HEK293 (cell line): ENCODE results near the gene NUDCD2.

Experiments used
- CTCF ChIA-PET: fragments of 350-600 bp; formaldehyde crosslinking; extraction: SDS; loops from one replicate; lab custom pipeline; 2021; ENCODE audit warnings: antibody characterized with exemption; lab: Yijun Ruan, JAX
- POLR2A ChIA-PET: fragments of 300-600 bp; formaldehyde crosslinking; extraction: SDS; loops from one replicate; lab custom pipeline; 2020; ENCODE audit warnings: antibody characterized with exemption, inconsistent platforms; lab: Yijun Ruan, JAX
- H3K27ac ChIP-seq: fragments of 200-500 bp; sonication (Bioruptor generic); 2 replicates; pipeline ENCODE4 v1.5.1; 2014; ENCODE audit warnings: low read depth, low read length, control low read depth, inconsistent platforms; ENCODE audit errors: extremely low read depth
- H3K36me3 ChIP-seq, 2 experiments: fragments of 200-500 bp in 1 of 2; sonication (Bioruptor generic) in 1 of 2; 1 replicate in 1 of 2; 2 replicates in 1 of 2; pipeline ENCODE4 v1.5.1; 2014 to 2017; ENCODE audit warnings: inconsistent platforms in 2 of 2, low read length in 2 of 2; ENCODE audit not compliant: control insufficient read depth in 2 of 2, insufficient read depth in 1 of 2
- H3K4me1 ChIP-seq: fragments of 200-500 bp; sonication (Bioruptor generic); 2 replicates; pipeline ENCODE4 v1.5.1; 2014; ENCODE audit warnings: mild to moderate bottlenecking, low read length, inconsistent platforms; ENCODE audit not compliant: control insufficient read depth, insufficient read depth
- H3K4me3 ChIP-seq: 2 replicates; pipeline ENCODE4 v1.5.1; 2011; ENCODE audit warnings: low read depth, mild to moderate bottlenecking, control low read depth, low read length, moderate library complexity
- H3K9me3 ChIP-seq: fragments of 200-500 bp; sonication (Bioruptor generic); 2 replicates; pipeline ENCODE4 v1.5.1; 2014; ENCODE audit warnings: low read depth, low read length, inconsistent platforms; ENCODE audit not compliant: control insufficient read depth, insufficient read depth
- GLIS2 ChIP-seq: fragments of 450-650 bp; formaldehyde crosslinking; IDR thresholded peaks from 2 replicates; pipeline ENCODE4 v1.5.1; 2016; ENCODE audit warnings: missing biosample characterization, missing genetic modification characterization
- PATZ1 ChIP-seq: fragments of 450-650 bp; formaldehyde crosslinking; IDR thresholded peaks from 2 replicates; pipeline ENCODE4 v1.5.1; 2016; ENCODE audit warnings: missing biosample characterization, missing genetic modification characterization
- PRDM1 ChIP-seq: fragments of 450-650 bp; formaldehyde crosslinking; IDR thresholded peaks from 2 replicates; pipeline ENCODE4; 2016; ENCODE audit warnings: missing biosample characterization, missing genetic modification characterization
- SCRT1 ChIP-seq: fragments of 450-650 bp; formaldehyde crosslinking; IDR thresholded peaks from 2 replicates; pipeline ENCODE4 v1.5.1; 2016; ENCODE audit warnings: missing biosample characterization, missing genetic modification characterization, borderline replicate concordance
- SP7 ChIP-seq: fragments of 450-650 bp; formaldehyde crosslinking; IDR thresholded peaks from 2 replicates; pipeline ENCODE4 v1.5.1; 2016; ENCODE audit warnings: missing biosample characterization, missing genetic modification characterization
- TRIM28 ChIP-seq: IDR thresholded peaks from 2 replicates; pipeline ENCODE4 v1.6.1; 2011; ENCODE audit warnings: low read length, control low read depth, borderline replicate concordance
- YY1 ChIP-seq: fragments of 450-650 bp; formaldehyde crosslinking; IDR thresholded peaks from 2 replicates; pipeline ENCODE4 v1.5.1; 2018; ENCODE audit warnings: missing biosample characterization, missing genetic modification characterization
- ZBTB1 ChIP-seq: fragments of 450-650 bp; formaldehyde crosslinking; IDR thresholded peaks from 2 replicates; pipeline ENCODE4 v1.5.1; 2016; ENCODE audit warnings: missing biosample characterization, missing genetic modification characterization
- ZBTB49 ChIP-seq: fragments of 450-650 bp; formaldehyde crosslinking; IDR thresholded peaks from 2 replicates; pipeline ENCODE4 v1.5.1; 2016; ENCODE audit warnings: missing biosample characterization, missing genetic modification characterization, low read depth
- ZBTB8A ChIP-seq: fragments of 450-650 bp; formaldehyde crosslinking; IDR thresholded peaks from 2 replicates; pipeline ENCODE4 v1.5.1; 2016; ENCODE audit warnings: missing biosample characterization, missing genetic modification characterization
- ZFHX2 ChIP-seq: fragments of 450-650 bp; formaldehyde crosslinking; conservative IDR thresholded peaks from 2 replicates; pipeline ENCODE4 v1.5.1; 2016; ENCODE audit warnings: missing biosample characterization, missing genetic modification characterization
- ZFP41 ChIP-seq: fragments of 450-650 bp; formaldehyde crosslinking; IDR thresholded peaks from 2 replicates; pipeline ENCODE4 v1.5.1; 2016; ENCODE audit warnings: missing biosample characterization, missing genetic modification characterization, borderline replicate concordance
- ZFP69B ChIP-seq: fragments of 450-650 bp; formaldehyde crosslinking; IDR thresholded peaks from 2 replicates; pipeline ENCODE4 v1.5.1; 2016; ENCODE audit warnings: missing biosample characterization, missing genetic modification characterization
- ZNF146 ChIP-seq: fragments of 450-650 bp; formaldehyde crosslinking; IDR thresholded peaks from 2 replicates; pipeline ENCODE4 v1.5.1; 2016; ENCODE audit warnings: missing biosample characterization, missing genetic modification characterization
- ZNF19 ChIP-seq: fragments of 450-650 bp; formaldehyde crosslinking; IDR thresholded peaks from 2 replicates; pipeline ENCODE4; 2016; ENCODE audit warnings: missing biosample characterization, missing genetic modification characterization, low read depth
- ZNF48 ChIP-seq: fragments of 450-650 bp; formaldehyde crosslinking; IDR thresholded peaks from 2 replicates; pipeline ENCODE4 v1.5.1; 2016; ENCODE audit warnings: missing biosample characterization, missing genetic modification characterization
- ZNF654 ChIP-seq: fragments of 450-650 bp; formaldehyde crosslinking; IDR thresholded peaks from 2 replicates; pipeline ENCODE4 v1.5.1; 2016; ENCODE audit warnings: low read depth, missing biosample characterization, missing genetic modification characterization
- ZNF785 ChIP-seq: fragments of 450-650 bp; formaldehyde crosslinking; IDR thresholded peaks from 2 replicates; pipeline ENCODE4 v1.5.1; 2016; ENCODE audit warnings: missing biosample characterization, missing genetic modification characterization
- TF ChIP-seq, protein P1 (sequence below): fragments of 450-650 bp; formaldehyde crosslinking; IDR thresholded peaks from 2 replicates; pipeline ENCODE4 v1.5.1; 2016; ENCODE audit warnings: missing biosample characterization, missing genetic modification characterization

Gene NUDCD2

DNA sequence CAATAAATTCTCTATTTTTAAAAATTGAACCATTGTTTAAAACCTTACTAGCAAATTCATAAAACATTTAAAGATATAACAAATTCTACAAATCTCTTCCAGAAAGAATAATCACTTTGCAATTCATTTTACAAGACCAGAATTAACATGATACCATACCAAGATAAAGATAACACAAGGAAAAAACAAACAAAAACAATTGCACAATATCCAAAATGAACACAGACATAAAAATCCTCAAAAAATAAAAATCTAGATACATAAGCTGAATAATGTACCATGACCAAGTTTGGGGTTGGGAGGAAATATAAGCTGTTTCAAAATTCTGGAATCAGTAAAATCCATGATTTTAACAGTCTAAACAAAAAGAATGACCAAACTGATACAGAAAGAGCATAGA, 11.4 kb downstream of the NUDCD2 start (continued):
- TF ChIP-seq TRIM28 = no peak
- no peak for TF ChIP-seq ZFHX2
- no peak for TF ChIP-seq ZNF654 (tag by site-specific recombination)

DNA sequence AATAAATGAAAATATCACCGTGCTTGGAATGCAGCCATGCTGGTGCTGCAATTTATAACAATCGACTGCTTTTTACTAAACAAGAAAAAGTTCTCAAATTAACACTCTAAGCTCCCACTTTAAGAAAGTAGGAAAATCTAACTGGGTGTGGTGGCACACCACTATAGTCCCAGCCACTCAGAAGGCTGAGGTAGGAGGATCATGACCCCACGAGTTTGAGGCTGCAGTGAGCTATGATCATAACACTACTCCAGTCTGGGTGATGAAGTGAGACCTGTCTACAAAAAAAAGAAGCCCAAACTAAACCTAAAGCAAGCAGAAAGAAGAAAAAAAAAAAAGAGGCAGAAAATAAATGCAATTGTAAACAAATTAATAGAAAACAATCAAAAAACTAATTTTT, 12.0 kb downstream of the NUDCD2 start:
- ChIA-PET POLR2A (interaction anchor here (1.0 to 1.8 kb wide), 4 partner anchors 10 to 13 kb away, joined by 3 to 16 read pairs (median 4); partner anchors contain the start of genes CCNG1, HMMR and NUDCD2), CTCF (no interaction called here)
- Histone ChIP-seq H3K4me3 (no peak overlapping the region), H3K9me3 (no peaks in the 10 kb centered on the region), H3K27ac (no peak overlapping the region), H3K36me3 (peaks cover 70 to 80% of the 10 kb centered on the region in 2 experiments), H3K4me1 (no peaks in the 10 kb centered on the region)
- TF ChIP-seq ZBTB49 (tag by site-specific recombination) (no peak), PRDM1 (tag by site-specific recombination) (no peak), ZNF654 (tag by site-specific recombination) (no peak), ZNF146 (tag by site-specific recombination) (no peak), ZNF48 (no peak), GLIS2 (tag by site-specific recombination) (no peak), ZBTB8A (tag by site-specific recombination) (no peak), ZBTB1 (tag by site-specific recombination) (no peak), PATZ1 (tag by site-specific recombination) (no peak)
- TF ChIP-seq, protein P1, sequence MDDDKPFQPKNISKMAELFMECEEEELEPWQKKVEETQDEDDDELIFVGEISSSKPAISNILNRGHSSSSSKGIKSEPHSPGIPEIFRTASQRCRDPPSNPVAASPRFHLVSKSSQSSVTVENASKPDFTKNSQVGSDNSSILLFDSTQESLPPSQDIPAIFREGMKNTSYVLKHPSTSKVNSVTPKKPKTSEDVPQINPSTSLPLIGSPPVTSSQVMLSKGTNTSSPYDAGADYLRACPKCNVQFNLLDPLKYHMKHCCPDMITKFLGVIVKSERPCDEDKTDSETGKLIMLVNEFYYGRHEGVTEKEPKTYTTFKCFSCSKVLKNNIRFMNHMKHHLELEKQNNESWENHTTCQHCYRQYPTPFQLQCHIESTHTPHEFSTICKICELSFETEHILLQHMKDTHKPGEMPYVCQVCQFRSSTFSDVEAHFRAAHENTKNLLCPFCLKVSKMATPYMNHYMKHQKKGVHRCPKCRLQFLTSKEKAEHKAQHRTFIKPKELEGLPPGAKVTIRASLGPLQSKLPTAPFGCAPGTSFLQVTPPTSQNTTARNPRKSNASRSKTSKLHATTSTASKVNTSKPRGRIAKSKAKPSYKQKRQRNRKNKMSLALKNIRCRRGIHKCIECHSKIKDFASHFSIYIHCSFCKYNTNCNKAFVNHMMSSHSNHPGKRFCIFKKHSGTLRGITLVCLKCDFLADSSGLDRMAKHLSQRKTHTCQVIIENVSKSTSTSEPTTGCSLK (tag by site-specific recombination) = no peak

GRCh38 chr5:163447191-163447590, 12.7 kb downstream of the NUDCD2 start:
- CTCF ChIA-PET = interaction anchor here (0.7 kb wide), 1 partner anchor 8 kb away, joined by 6 read pairs; no protein-coding TSS in a partner anchor
- POLR2A ChIA-PET = interaction anchor here (1.0 to 1.8 kb wide), 2 partner anchors 9 to 13 kb away, joined by 3 to 16 read pairs; partner anchors contain the start of genes CCNG1, HMMR and NUDCD2
- no peak for TF ChIP-seq ZBTB49 (tag by site-specific recombination)
- TF ChIP-seq ZFP69B (tag by site-specific recombination) = no peak
- no peak for TF ChIP-seq ZNF785
- TF ChIP-seq ZNF19 (tag by site-specific recombination) = no peak
- TF ChIP-seq SCRT1 (tag by site-specific recombination) = no peak
- TF ChIP-seq ZFP41 (tag by site-specific recombination) = no peak
- no peak for TF ChIP-seq SP7 (tag by site-specific recombination)
- no peak for TF ChIP-seq YY1 (tag by site-specific recombination)

More at GRCh38 chr5:163447191-163447590, 12.7 kb downstream of the NUDCD2 start:
- H3K36me3 ChIP-seq = peaks cover 76 to 83% of the 10 kb centered on the region in 2 experiments
- no peak overlapping the region for H3K4me3 ChIP-seq
- H3K27ac ChIP-seq = no peak overlapping the region
- H3K4me1 ChIP-seq = no peaks in the 10 kb centered on the region
- no peaks in the 10 kb centered on the region for H3K9me3 ChIP-seq
